Osteoblast (primary cell): ENCODE data around the gene NRF1. TPM values are rescaled to one million over a fixed set of nuclear protein-coding genes. Genes with fewer than 3 reads are reported as not detected.

Experiments
- DNase-seq: peaks from one replicate; pipeline ENCODE4 v3.0.0; 2011; ENCODE audit warnings: low spot score, mixed read lengths; ENCODE audit not compliant: insufficient read length; ENCODE audit errors: missing footprints
- H2AFZ ChIP-seq: 2 replicates; pipeline ENCODE4 v1.6.0; 2011; ENCODE audit warnings: mild to moderate bottlenecking, low read length
- H3K27ac ChIP-seq: 2 replicates; pipeline ENCODE4 v1.5.1; 2011; ENCODE audit warnings: mild to moderate bottlenecking, low read depth, low read length, moderate library complexity
- H3K27me3 ChIP-seq: 2 replicates; pipeline ENCODE4 v1.6.0; 2012; ENCODE audit warnings: mild to moderate bottlenecking, control low read depth, inconsistent platforms, low read length, moderate library complexity; ENCODE audit not compliant: insufficient read depth
- H3K36me3 ChIP-seq: 2 replicates; pipeline ENCODE4 v1.5.1; 2011; ENCODE audit warnings: mild to moderate bottlenecking, low read length, control low read depth, moderate library complexity; ENCODE audit not compliant: insufficient read depth
- H3K4me1 ChIP-seq: 2 replicates; pipeline ENCODE4 v1.5.1; 2011; ENCODE audit warnings: mild to moderate bottlenecking, low read length, control low read depth, moderate library complexity; ENCODE audit not compliant: insufficient read depth
- H3K4me2 ChIP-seq: 2 replicates; pipeline ENCODE4 v1.6.0; 2011; ENCODE audit warnings: mild to moderate bottlenecking, low read length; ENCODE audit not compliant: insufficient read depth
- H3K4me3 ChIP-seq: fragments of 200-600 bp; sonication (generic); 3 replicates; pipeline ENCODE4 v1.5.1; 2012; ENCODE audit warnings: mild to moderate bottlenecking, low read length, inconsistent platforms; ENCODE audit not compliant: insufficient read depth
- H3K79me2 ChIP-seq: 2 replicates; pipeline ENCODE4 v1.6.0; 2012; ENCODE audit warnings: mild to moderate bottlenecking, low read length, control low read depth, inconsistent platforms; ENCODE audit not compliant: insufficient read depth
- H3K9me3 ChIP-seq: 2 replicates; pipeline ENCODE4 v1.5.1; 2011; ENCODE audit warnings: low read depth, low read length, control low read depth
- H4K20me1 ChIP-seq: 2 replicates; pipeline ENCODE4 v1.6.0; 2012; ENCODE audit warnings: mild to moderate bottlenecking, low read length, control low read depth; ENCODE audit not compliant: insufficient read depth
- total RNA-seq: library from RNA; depleted of rRNA; stranded (reverse); fragments of >200 nt; gene quantifications from 2 replicates; pipeline ENCODE4 v1.2.3, GENCODE V29; 2012
- TF ChIP-seq, protein P1 (sequence below): IDR thresholded peaks from 2 replicates; pipeline ENCODE4 v1.5.1; 2011; ENCODE audit warnings: mild to moderate bottlenecking, low read depth, low read length, moderate library complexity; ENCODE audit errors: extremely low read depth

The NRF1 gene
- total RNA-seq, 1 donor, result 14.8 TPM

DNA sequence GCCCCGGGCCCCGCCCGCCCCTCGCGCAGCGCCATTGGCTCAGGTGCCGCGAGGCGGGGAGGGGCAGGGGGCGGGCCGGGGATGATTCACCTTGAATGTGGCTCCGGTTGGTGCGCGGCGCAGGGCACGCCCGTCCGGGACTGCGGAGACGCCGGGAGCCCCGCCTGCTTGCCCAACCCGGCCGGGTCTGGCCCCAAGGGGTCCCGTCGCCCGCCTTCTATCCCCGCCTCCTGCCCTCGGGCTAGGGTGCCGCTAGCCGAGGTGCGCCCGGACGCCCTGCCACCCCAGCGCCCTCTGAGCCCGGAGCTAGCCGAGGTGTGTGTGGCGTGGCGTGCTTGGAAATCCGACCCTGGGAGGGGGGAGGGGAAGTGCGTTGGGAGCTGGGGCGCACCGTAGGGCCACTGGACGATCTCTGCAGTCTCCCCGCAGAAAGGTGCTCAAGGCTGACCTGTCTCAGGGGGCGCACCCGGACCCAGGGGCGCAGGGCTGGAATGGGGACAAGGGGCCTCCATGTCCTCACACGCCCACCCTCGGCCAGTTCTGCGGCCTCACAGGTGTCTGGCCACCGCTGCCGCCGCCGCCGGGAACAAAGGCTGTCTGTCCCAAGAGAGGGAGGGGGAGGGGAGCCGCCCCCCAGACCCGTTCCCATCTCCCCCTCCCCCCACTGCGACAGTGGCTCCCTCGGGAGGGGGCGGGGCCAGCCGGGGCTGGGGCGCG lies 168.9 kb downstream of the NRF1 start:
- TF ChIP-seq, protein P1, sequence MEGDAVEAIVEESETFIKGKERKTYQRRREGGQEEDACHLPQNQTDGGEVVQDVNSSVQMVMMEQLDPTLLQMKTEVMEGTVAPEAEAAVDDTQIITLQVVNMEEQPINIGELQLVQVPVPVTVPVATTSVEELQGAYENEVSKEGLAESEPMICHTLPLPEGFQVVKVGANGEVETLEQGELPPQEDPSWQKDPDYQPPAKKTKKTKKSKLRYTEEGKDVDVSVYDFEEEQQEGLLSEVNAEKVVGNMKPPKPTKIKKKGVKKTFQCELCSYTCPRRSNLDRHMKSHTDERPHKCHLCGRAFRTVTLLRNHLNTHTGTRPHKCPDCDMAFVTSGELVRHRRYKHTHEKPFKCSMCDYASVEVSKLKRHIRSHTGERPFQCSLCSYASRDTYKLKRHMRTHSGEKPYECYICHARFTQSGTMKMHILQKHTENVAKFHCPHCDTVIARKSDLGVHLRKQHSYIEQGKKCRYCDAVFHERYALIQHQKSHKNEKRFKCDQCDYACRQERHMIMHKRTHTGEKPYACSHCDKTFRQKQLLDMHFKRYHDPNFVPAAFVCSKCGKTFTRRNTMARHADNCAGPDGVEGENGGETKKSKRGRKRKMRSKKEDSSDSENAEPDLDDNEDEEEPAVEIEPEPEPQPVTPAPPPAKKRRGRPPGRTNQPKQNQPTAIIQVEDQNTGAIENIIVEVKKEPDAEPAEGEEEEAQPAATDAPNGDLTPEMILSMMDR, result no peak
- Histone ChIP-seq H3K27ac (no peak overlapping the region), H3K27me3 (peaks cover 83% of the 10 kb centered on the region), H3K9me3 (no peaks in the 10 kb centered on the region), H3K4me3 (no peak overlapping the region), H3K4me2 (no peak overlapping the region), H3K36me3 (no peaks in the 10 kb centered on the region), H3K79me2 (no peaks in the 10 kb centered on the region), H3K4me1 (no peaks in the 10 kb centered on the region), H4K20me1 (peaks cover 3% of the 10 kb centered on the region), H2AFZ (no peak overlapping the region)
- peak; percentile 86 for DNase-seq

DNA sequence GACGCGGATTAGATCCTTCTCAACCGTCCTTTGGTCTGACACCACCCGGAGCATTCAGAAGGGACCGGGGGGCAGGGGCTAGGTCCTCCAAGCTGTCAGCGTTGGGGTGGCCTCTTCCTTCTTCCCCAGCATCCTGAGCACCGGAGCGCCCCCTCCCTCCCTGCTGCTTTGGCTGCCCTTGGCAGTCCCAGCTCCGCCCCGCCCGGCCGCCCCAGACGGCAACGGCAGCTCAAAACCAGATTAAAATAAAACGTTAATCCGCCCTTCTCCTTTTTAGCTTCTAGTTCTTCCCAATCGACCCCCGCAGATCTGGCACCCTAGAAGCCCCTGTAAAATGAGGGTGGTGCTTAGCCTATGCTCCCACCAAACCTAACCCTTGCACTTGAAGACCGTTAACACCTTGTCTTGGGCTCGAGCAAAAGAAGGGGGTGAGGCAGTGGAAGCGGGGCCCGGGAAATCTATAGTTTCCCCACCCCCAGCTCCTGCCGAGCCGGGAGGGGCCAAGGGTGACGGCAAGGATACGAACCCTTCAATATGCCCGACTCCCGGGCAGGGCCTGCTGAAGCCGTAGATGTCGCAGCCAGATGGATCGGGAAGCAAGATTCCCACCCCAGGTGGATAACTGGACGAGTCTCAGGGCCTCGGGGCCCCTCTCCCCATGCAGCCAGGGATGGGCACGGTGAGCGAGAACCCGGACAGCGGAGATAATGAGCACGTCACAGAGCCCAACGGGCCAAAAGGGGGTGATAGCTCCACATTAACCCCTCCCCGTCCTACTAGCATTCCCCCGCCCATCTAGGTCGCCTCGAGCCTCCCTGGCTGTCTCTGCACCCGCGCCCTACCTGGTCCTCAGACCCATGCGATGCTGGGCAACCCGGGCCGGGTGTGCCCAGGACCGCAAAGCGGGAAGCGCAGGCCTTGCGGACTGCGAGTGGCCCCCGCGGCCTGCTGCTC lies 169.7 kb downstream of the NRF1 start:
- Histone ChIP-seq H3K4me1 (no peaks in the 10 kb centered on the region), H3K79me2 (no peaks in the 10 kb centered on the region), H3K27me3 (peaks cover 92% of the 10 kb centered on the region), H3K9me3 (no peaks in the 10 kb centered on the region), H3K4me3 (no peak overlapping the region), H3K27ac (no peak overlapping the region), H3K4me2 (no peak overlapping the region), H2AFZ (no peak overlapping the region), H3K36me3 (no peaks in the 10 kb centered on the region), H4K20me1 (peaks cover 3% of the 10 kb centered on the region)
- TF ChIP-seq, protein P1, result no peak
- DNase-seq, result peak; percentile 90

DNA sequence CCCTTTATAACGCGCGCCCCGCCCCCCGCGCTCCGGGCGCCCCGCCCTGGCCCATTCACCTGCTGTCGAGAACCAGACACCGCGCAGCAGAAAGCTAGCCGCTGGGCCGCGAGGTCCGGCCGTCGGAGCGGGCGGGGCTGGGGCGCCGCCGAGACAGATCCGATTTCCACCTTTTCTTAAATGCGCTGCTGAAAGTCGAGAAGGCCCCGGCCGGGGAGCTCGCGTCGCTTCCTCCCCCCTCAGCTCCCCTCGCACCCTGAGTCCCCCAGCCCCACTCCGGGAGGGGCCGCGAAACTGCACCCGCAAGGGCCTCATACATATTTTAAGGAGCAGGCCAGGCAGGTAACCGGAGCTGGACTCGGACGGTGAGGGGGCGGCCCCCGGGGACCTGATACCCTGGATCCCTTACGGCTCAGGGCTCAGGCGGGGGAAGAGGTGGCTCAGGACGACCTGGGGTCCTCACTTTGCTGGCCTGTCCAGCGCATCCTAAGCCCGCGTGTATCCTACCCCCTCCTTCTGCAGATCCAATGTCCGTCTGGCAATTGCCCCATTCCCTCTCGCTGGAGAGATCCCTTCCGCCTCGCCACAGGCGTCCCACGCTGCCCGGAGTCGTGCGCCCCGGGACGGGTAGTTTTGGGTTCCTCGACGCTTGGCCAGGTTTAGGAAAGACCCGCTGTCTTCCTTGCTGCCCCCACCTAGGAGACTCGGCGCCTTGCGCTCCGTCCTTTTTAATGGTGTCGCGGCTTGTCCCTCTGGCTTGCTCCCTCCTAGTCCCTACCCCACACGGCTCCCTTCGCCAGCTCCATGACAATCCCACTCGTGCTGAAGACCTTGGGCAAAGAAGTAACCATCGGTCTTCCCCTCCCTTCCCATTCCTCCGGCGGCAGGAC lies 170.7 kb downstream of the NRF1 start:
- Histone ChIP-seq H3K9me3 (no peaks in the 10 kb centered on the region), H3K4me3 (no peak overlapping the region), H3K36me3 (no peaks in the 10 kb centered on the region), H3K4me1 (no peaks in the 10 kb centered on the region), H3K79me2 (no peaks in the 10 kb centered on the region), H2AFZ (no peak overlapping the region), H3K4me2 (no peak overlapping the region), H3K27me3 (peaks cover 96% of the 10 kb centered on the region), H4K20me1 (peaks cover 3% of the 10 kb centered on the region), H3K27ac (no peak overlapping the region)
- TF ChIP-seq, protein P1, result no peak
- DNase-seq, result peak; percentile 93
